K562 (cell line): ENCODE data around the gene ACADVL. TPM values are rescaled to one million over a fixed set of nuclear protein-coding genes. Genes with fewer than 3 reads are reported as not detected.
A peak's percentile ranks its signal among the peaks of the same experiment; 100 is the strongest.

Experiments used
- ARID1B ChIP-seq: fragments of 450-650 bp; IDR thresholded peaks from 2 replicates; pipeline ENCODE4 v1.6.1; 2016; ENCODE audit warnings: antibody characterized with exemption, mild to moderate bottlenecking, inconsistent platforms
- ATF3 ChIP-seq, 2 experiments: fragments of 450-650 bp in 1 of 2; sonication (generic) in 1 of 2; formaldehyde crosslinking in 1 of 2; IDR thresholded peaks in 1 of 2; conservative IDR thresholded peaks in 1 of 2; 2 replicates each; pipeline versions ENCODE4 v1.6.1 to v1.8.1; 2016 to 2023; ENCODE audit warnings: mild to moderate bottlenecking in 2 of 2, moderate library complexity in 2 of 2, inconsistent platforms in 1 of 2, missing genetic modification reagents in 1 of 2
- ATF6 ChIP-seq: sonication (generic); formaldehyde crosslinking; IDR thresholded peaks from 2 replicates; pipeline ENCODE4 v1.4.0; 2020; ENCODE audit warnings: mild to moderate bottlenecking, missing genetic modification reagents
- CREB5 ChIP-seq: fragments of 250-450 bp; sonication (Bioruptor Pico); IDR thresholded peaks from 2 replicates; pipeline ENCODE4 v1.5.0; 2020; ENCODE audit warnings: mild to moderate bottlenecking
- EGR1 ChIP-seq: fragments of 450-650 bp; conservative IDR thresholded peaks from 2 replicates; pipeline ENCODE4 v1.6.1; 2017; ENCODE audit warnings: mild to moderate bottlenecking
- ELF1 ChIP-seq: fragments of 200-800 bp; sonication (Bioruptor generic); IDR thresholded peaks from 2 replicates; pipeline ENCODE4 v1.6.1; 2016; ENCODE audit warnings: missing genetic modification characterization, missing compliant biosample characterization
- ETV5 ChIP-seq: sonication (generic); formaldehyde crosslinking; IDR thresholded peaks from 2 replicates; pipeline ENCODE4 v1.4.0; 2020; ENCODE audit warnings: low read depth, mild to moderate bottlenecking, missing genetic modification reagents
- HNRNPLL ChIP-seq: fragments of 200-400 bp; formaldehyde crosslinking; IDR thresholded peaks from 2 replicates; pipeline ENCODE4 v1.6.1; 2017; ENCODE audit warnings: low read length, low read depth, mild to moderate bottlenecking; ENCODE audit not compliant: poor library complexity, severe bottlenecking
- HNRNPUL1 ChIP-seq: fragments of 200-400 bp; formaldehyde crosslinking; IDR thresholded peaks from 2 replicates; pipeline ENCODE4 v1.6.1; 2017; ENCODE audit warnings: low read length
- NFE2L1 ChIP-seq: fragments of 450-650 bp; IDR thresholded peaks from 2 replicates; pipeline ENCODE4 v1.6.1; 2016; ENCODE audit warnings: missing genetic modification characterization, low read depth, mild to moderate bottlenecking, missing compliant biosample characterization, moderate library complexity, borderline replicate concordance
- PCBP1 ChIP-seq: fragments of 200-400 bp; formaldehyde crosslinking; IDR thresholded peaks from 2 replicates; pipeline ENCODE4 v1.6.1; 2018; ENCODE audit warnings: mild to moderate bottlenecking, low read depth, low read length; ENCODE audit not compliant: poor library complexity, severe bottlenecking
- POLR2G ChIP-seq: fragments of 200-400 bp; formaldehyde crosslinking; IDR thresholded peaks from 2 replicates; pipeline ENCODE4 v1.6.1; 2017; ENCODE audit warnings: low read depth, mild to moderate bottlenecking, antibody characterized with exemption, low read length, moderate library complexity
- SAP30 ChIP-seq: fragments of 200-600 bp; sonication (generic); IDR thresholded peaks from 2 replicates; pipeline ENCODE4 v1.6.1; 2012; ENCODE audit warnings: borderline replicate concordance, low read depth, mild to moderate bottlenecking, moderate library complexity, low read length, control low read depth, inconsistent platforms; ENCODE audit not compliant: insufficient read depth, poor library complexity, severe bottlenecking
- SLC30A9 ChIP-seq: fragments of 250-450 bp; sonication (Bioruptor Pico); IDR thresholded peaks from 2 replicates; pipeline ENCODE4 v1.8.0; 2022; ENCODE audit warnings: mild to moderate bottlenecking, moderate library complexity
- TAF7 ChIP-seq: fragments of 450-650 bp; IDR thresholded peaks from 2 replicates; pipeline ENCODE4 v1.6.1; 2016; ENCODE audit warnings: missing genetic modification characterization, missing compliant biosample characterization
- VEZF1 ChIP-seq: fragments of 200-800 bp; sonication (Bioruptor generic); IDR thresholded peaks from 2 replicates; pipeline ENCODE4 v1.6.1; 2017; ENCODE audit warnings: missing genetic modification characterization, missing compliant biosample characterization
- ZNF174 ChIP-seq: fragments of 250-450 bp; sonication (Bioruptor Pico); IDR thresholded peaks from 2 replicates; pipeline ENCODE4 v1.4.0; 2020; ENCODE audit warnings: mild to moderate bottlenecking
- ZNF561 ChIP-seq: fragments of 450-650 bp; formaldehyde crosslinking; conservative IDR thresholded peaks from 2 replicates; pipeline ENCODE4 v1.4.0; 2020; ENCODE audit warnings: mild to moderate bottlenecking, moderate library complexity
- polyA plus RNA-seq, 8 experiments: library from polyadenylated mRNA; depleted of rRNA in 4 of 8; stranded (reverse) in 5 of 8; unstranded in 3 of 8; fragments of >200 nt; fragmentation: Nextera tagmentation in 2 of 8; fragmentation: Illumina TruSeq in 1 of 8; extraction: Ambion mirVana in 2 of 8; extraction: Trizol in 1 of 8; gene quantifications; 2 replicates each; pipeline versions ENCODE4 v1.2.1 to v1.2.3, GENCODE V29; 2011 to 2014; ENCODE audit warnings: inconsistent platforms in 1 of 8, missing spikeins in 1 of 8
- total RNA-seq, 7 experiments: library from RNA; depleted of rRNA in 6 of 7; stranded (reverse); fragments of >200 nt in 6 of 7; fragmentation: Illumina TruSeq in 2 of 7; extraction: Trizol in 2 of 7; gene quantifications; 2 replicates each; pipeline versions ENCODE4 v1.2.1 to v1.2.3, GENCODE V29; 2011 to 2021; ENCODE audit warnings: low replicate concordance in 1 of 7

ACADVL gene
- total and polyA plus RNA-seq, 9 of the 15 experiments (the other 6 are each of a cell fraction or from before 2014, with no cell fraction given): 25.5 to 449 (median 214) TPM

- TF ChIP-seq ATF6 (CRISPR knock-in tag): no peak
- TF ChIP-seq ETV5 (CRISPR knock-in tag): no peak
- no peak for TF ChIP-seq ZNF174 (CRISPR knock-in tag)
- TF ChIP-seq SAP30: peak; percentile 50
- TF ChIP-seq EGR1: peak; percentile 92
- no peak for TF ChIP-seq ARID1B
- peak; percentile 51 for TF ChIP-seq ATF3 (IDR thresholded peaks at IDR 0.05)
- TF ChIP-seq ATF3 (CRISPR knock-in tag; conservative IDR thresholded peaks at IDR 0.05): no peak
- no peak for TF ChIP-seq HNRNPLL
- no peak for TF ChIP-seq CREB5 (CRISPR knock-in tag)
- no peak for TF ChIP-seq VEZF1 (CRISPR knock-in tag)
- TF ChIP-seq TAF7 (tag): no peak
- peak; percentile 22 for TF ChIP-seq PCBP1
- TF ChIP-seq POLR2G: peak; percentile 91
- no peak for TF ChIP-seq ZNF561
- no peak for TF ChIP-seq NFE2L1 (tag)
- TF ChIP-seq ELF1 (tag): 0 out of 2 replicates have a peak, but pooled peaks have one; percentile 25
- no peak for TF ChIP-seq SLC30A9 (CRISPR knock-in tag)
- no peak for TF ChIP-seq HNRNPUL1
Measured at GRCh38 chr17:7219812-7220592, at the start of gene ACADVL, which contains the start of gene DLG4 (continued).
